Measurements from ENCODE around the gene BORCS6.

Gene BORCS6

DNA sequence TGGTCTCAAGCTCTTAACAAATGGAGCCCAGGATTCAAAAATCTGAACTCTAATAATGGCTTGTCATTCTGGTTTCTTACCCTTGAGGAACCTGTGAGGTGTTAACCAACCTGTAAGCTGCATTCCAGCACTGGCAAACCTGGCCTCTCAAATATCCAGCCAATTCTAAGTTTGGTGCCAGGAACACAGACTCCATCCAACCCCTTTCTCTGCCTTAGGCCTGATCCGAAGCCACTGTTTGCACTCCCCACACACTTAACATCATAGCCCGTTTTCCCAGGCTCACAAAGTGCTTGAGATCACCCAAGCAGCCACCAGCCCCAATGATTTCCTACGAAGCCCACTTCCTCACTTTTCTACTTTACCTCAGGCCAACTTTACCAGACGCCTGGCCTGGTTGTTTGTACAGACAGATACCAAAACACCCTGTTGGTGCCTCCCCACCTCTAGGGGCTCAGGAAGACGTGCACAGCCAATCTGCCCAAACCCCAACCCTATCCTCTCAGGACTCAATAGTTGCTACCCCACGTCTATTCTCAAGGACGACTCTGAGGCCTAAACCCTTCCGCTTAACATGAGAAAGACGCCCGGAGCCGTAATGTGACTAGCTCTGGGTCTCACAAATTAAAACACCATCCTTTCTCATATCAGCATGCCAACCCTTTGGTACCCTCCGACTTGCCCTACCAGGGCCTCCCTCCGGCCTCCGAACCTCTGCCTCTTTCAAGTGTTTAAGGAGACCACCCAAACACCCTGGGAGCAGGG is 34.6 kb downstream of the BORCS6 start:
- no peak for DNase-seq

DNA sequence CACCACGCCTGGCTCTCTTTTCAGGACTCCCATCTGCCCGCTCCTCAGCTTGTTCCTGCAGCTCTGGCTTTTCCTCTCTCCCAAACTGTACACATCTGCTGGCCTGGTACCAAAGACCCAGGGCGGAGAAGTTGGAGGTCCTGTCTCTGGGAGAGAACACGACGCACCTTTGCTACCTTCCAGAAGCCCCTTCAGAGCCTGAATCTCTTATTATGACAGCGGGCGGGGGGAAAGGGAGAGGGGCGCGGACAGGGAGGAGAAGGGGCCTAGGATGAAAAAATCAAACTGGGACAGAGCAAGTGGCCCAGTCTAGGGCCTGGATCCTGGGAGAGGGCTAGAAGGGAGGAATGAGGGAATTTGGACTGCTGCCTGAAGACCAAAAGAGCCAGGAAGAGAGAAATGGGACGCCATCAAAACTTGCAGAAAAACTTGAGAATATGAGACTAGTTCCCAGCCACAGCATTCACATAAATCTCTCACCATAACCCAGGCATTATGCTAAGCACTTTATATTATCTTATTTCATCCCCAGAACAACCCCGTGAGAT is 35.3 kb downstream of the BORCS6 start:
- no peak for DNase-seq

DNA sequence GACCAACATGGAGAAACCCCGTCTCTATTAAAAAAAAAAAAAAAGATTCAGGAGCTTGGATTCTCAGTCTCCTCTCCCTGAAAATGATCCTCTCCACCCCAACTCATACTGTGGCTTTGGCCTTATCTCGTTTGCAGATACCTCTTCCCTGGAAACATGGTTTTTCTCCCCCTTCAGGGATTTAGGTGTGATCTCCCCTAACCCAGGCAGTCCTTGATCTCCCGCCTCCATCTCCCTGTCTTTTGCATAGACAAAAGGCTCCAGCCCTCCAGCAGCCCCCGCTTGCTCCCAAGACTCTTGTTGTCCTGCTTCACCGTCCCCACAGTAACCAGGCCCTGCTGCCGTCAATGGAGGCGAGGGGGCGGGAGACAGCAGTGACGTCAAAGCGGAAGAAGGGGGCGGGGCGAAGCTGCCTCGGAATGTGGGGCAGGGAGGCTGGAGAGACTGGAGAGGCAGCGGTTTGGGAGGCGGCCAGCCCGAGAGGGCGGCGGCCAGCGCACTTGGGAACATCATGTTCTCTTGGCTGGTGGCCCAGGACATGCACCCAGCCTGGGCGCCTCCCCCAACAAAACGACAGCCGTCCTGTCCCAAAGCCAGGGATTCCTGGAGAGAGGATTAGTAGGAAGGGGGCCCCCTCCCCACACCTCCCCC is 35.9 kb downstream of the BORCS6 start:
- peak; percentile 82 for DNase-seq

DNA sequence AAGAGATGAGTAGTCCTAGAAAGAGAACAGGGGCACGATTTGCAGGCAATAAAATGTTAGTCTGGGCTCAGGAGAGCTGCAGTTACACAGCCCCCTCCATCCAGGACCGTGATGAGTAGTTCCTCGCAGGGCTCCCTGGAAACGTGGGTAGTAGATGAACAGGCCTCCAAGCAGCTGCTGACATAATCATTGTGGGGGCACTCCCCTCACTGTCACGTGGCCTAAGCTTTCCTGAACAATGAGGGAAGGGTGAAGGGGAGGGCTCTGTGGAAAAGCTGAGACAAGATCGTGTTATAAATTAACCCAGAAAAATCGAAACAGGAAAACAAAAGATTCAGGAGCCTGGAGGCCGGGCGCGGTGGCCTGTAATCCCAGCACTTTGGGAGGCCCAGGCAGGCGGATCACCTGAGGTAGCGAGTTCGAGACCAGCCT is 36.4 kb downstream of the BORCS6 start:
- DNase-seq = peak; percentile 55

DNA sequence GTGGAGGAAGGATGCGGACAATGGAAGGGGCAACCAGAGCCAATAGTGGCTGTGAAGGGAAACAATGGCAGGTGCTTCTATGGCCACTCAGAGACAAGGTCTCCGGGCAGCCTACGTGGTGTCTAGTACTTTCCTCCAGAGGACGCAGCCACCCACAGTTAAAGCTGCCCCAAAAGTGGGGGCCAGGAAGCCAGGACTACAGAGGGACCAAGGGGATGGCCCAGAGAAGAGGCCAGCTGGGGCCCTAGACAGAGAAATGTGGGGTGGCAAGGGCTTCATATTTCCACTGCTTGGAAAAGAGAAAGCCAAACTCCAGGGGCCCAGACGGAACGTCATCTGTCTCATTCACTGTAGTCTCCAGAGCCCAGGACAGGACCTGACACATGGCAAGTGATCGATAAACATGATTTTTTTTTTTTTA is 36.9 kb downstream of the BORCS6 start:
- no peak for DNase-seq

DNA sequence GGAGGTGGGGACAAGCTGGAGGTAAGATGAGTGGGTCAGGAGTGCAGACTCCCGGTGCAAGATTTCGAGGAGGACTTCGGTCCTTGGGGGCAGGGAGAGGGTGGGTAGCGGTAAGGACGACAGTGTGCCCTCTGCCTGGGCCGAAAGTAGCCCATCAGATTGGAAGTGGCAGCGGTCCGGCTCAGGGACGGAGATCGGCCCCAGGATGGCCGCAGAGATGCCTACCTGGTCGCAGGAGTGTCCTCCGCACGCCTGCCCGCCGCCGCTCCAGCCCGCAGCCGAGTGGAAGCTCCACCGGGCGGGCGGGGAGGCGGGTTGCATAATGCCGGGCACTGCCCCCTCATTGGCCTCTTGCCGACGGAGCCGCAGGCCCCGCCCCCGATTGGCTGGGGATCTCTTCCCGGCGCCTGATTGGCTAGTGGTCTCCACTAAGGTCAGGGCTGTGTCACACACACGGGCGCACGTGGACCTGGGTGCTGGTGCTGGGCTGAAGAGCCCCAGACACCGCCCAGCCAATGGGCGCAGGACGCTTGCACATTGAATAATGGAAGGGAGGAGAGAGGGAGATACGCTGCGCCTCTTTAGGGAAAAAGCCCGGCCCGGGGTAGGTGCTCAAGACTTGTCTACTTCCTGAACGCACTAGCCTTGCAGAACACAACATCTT is 37.7 kb downstream of the BORCS6 start, which contains the start of gene PER1:
Gene PER1, minus strand, starts transcription at position 293 of the 664 bp plus-strand sequence. CDS start 1,698 bp downstream, outside the sequence.
- peak; percentile 89 for DNase-seq

DNA sequence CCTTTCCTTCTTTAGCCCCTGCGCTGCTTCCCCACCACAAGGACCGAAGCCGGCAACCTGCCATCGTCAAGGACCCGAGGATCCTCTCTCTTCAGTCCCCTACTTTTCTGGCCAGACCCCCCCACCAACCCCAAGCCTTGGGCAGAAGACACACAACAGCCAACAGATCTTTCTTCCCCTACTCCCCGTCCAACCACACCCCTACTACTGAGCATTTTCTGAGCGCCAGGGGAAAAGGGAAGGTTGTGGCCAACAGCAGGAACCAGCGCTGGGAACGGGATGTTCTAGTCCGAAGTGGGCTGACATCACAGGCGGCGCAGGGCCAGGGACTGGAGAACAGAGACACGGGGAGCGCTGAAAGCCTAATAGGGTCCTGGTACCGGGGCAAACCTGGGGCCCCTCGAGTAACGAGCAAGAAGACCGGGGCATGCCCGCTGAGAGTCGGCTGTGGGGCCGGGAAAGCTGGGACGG is 38.3 kb downstream of the BORCS6 start:
- DNase-seq = no peak

DNA sequence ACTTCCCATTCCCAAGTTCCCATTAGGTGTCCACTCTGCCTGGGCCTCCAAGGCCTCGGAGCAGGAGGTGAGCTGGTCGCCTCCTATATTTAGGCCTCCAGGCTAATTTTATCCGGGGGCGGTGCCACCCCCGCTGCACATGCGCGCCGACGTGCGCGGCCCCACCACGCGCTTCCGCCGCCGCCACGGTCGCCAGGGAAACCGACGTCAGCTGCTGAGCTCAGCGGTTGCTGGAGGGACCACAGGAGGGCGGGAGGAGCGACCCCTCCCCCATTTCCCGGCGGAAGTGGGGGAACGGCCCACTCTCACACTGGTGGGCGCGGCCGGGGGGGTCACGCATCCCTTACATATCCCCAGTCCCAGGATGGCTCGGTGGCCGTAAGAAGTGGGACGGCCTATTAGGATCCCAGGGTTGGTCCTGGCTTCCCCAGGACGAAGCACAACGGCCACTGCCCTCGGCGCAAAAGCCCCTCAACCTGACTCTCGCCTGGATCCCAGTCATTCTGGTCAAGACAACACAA is 38.8 kb downstream of the BORCS6 start:
- DNase-seq = peak; percentile 89

DNA sequence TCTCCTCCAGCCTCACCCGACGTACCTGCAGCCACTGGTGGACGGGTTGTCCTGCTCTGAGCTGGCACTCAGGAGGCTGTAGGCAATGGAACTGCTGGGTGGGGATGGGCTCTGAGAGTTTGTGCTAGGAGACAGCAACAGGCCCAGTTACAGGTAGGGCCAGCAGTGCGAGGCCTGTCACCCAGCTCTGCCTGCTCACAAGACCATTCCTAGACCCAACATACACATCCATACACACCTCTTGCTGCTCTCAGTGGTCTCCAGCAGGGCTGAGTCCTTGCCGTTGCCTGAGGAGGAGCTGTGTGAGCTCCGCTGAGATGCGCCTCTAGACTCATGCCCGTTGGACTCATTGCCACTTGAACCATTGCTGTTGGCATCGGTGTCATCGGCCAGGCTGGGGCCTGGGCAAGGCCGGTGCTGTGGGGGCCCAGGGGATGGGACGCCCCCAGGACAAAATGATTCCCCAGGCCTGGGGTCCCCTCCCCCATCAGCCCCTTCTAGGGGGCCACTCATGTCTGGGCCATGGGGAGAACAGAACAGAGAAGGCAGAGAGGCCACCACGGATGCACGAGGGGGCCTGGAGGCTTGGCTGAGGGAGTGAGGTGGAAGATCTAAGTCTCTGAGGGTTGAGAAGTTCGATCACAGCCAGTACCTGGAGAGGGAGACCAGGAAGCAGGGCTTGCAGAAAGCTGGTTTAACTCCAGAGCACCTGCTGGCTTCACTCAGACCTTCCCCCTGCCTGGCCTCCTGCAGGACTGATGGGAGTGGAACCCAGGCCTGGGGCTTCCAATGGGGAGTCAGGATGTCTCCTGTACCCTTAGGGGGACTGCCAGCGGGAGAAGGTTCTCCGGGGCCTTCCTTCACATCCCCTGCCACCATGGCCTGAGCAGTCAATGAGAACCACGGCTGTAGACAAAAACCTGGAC is 39.5 kb downstream of the BORCS6 start:
- no peak for DNase-seq

DNA sequence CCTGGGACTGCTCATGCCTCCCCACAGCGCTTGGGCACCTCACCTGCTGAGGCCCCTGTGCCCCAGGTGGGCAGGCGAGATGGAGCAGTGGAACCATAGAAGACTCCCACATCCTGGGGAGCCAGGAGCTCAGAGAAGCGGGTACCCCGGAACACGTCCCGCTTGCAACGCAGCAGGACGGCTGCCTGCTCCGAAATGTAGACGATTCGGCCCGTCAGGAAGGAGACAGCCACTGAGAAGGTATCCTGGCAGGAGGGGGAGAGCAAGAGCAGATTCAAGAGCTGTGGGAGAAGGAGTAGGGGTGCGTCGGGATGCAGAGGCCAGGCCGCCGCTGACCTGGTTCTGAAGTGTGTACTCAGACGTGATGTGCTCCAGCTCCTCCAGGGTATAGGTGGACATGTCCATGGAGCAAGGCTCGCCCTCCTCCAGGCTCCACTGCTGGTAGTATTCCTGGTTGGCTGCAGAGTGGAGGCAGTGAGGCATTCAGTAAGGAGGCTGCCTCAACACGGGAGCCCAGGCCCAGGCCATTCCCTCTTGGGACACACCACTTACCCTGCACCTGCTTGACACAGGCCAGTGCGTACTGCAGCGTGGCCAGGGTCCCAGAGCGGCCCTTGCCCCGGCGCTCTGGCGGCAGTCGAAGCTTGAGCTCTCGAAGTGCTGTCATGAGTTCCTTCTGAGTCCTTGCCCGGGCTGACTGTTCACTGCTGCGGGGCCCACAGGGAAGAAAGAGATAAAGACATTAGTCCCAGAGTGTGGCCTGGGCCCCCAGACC is 40.4 kb downstream of the BORCS6 start:
- DNase-seq = no peak

DNA sequence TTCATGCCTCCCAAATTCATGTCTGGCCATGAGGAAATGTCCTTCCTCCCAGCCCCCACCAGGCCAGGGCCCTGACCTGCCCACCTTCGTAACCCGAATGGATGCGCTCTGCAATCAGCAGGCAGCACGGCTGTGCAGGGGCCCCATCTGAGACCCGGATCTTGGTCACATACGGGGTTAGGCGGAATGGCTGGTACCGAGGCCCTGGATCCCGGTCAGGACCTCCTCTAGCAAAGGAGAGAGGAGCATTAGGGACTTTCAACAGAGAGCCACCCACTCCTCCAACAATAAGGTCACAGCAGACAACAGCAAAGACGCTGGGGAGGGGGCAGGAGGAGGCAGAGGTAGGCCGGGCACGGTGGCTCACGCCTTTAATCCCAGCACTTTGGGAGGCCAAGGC is 41.4 kb downstream of the BORCS6 start:
- DNase-seq = no peak

DNA sequence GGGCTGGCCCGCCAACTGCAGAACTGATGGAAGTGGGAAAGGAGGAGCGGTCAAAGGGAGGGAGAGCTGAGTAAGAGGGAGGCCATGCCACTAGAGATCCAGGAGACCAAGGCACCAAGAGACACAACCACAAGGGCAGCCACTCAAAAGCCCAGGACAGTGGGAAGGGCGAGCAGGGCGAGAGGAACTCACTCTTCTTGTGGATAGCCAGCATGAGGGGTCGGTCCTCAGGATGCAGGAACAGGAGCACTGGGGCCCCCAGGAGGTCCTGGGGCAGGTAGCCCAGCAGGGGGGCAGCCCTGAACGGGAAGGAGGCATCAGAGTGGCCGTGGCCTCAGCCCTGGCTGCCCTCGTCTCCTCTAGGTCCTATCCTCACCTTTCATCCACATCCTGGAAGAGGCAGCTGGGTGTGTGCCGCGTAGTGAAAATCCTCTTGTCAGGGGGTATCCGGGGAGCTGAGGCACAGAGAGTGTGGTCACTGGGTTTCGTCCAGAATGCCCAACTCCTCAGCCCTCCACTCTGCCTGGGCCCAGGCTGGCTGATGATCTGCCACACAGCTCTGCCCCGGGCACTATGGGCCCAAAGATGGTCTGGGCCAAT is 42.1 kb downstream of the BORCS6 start:
- DNase-seq = no peak

DNA sequence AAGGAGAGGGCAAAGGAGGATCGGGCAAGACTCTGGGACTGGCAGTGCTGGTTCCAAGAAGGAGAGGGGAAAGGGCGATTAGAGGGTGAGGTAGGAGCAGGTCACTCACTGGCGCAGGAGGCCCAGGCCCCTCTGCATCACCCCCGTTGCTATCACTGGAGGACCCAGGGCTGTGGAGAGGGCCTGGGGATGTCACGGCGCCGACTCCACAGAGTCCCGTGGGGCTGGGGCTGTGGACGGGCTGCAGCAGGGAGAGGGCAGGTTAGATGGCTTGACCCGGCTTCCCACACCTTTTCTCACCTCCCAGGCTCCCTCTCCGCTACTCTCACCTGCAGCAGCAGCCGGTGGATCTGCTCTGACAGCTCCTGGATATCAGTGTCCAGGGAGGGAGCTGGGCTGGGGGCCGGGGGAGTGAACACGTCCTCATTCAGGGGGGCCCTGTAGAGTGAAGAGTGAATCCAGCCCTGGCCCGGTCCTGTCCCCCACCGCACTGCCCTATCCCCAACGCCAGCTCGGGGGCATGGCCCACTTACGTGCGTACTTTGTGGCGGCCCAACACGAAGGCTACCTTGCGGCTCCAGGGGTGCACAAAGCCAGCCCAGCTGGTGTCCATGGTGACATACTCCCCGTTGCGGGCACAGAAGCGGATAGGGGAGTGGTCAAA is 42.7 kb downstream of the BORCS6 start:
- DNase-seq = no peak

DNA sequence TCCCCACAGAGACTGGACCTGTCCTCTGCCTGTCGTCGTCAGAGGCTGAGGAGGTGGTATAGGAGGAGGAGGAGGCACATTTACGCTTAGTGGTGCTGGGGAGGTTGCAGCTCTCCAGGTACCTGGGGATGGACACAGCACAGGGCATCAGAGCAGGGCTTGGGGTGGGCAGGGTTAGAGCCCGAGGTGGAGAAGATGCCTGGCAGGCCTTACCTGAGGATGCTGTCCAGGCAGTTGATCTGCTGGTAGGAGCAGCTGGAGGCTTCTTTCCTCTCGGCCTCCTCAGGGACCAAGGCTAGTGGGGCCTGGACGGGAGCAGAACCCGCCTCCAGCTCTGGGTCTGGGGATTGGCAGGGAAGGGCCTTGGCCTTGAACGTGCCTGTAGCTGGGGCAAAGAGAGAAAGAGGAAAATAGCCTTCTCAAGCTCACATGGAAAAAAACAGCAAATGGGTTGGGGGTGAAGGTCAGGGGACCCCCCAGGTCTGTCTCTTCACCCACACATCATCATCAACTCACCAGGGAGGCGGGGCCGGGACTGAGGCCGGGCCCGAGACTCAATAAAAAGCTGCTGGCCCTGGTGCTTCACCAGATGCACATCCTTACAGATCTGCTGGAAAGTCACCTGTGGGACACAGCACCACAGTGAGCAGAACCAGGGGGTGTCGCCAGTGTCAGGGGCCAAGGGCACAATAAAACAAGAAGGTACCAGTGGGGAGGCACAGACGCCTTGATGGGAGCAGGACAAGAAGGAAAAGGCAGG is 43.4 kb downstream of the BORCS6 start:
- no peak for DNase-seq

DNA sequence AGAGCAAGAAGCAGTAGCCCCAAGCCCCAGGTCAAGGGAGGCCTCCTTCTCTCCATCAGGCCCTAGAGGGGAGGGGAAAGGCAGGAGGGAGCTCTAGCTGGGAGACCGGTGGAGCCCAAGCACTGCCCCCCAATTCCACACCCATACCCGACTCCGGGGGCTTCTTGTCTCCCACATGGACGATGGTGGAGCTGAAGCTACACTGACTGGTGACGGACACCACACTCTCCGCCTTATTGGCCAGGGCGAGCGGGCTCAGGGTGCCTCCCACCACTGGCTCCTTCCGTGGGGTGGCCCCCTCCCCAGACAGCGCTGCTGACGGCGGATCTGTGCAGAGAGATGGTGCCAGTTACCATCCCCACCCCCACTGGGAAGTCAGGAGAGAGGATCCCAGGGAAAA is 44.2 kb downstream of the BORCS6 start:
- DNase-seq = no peak

DNA sequence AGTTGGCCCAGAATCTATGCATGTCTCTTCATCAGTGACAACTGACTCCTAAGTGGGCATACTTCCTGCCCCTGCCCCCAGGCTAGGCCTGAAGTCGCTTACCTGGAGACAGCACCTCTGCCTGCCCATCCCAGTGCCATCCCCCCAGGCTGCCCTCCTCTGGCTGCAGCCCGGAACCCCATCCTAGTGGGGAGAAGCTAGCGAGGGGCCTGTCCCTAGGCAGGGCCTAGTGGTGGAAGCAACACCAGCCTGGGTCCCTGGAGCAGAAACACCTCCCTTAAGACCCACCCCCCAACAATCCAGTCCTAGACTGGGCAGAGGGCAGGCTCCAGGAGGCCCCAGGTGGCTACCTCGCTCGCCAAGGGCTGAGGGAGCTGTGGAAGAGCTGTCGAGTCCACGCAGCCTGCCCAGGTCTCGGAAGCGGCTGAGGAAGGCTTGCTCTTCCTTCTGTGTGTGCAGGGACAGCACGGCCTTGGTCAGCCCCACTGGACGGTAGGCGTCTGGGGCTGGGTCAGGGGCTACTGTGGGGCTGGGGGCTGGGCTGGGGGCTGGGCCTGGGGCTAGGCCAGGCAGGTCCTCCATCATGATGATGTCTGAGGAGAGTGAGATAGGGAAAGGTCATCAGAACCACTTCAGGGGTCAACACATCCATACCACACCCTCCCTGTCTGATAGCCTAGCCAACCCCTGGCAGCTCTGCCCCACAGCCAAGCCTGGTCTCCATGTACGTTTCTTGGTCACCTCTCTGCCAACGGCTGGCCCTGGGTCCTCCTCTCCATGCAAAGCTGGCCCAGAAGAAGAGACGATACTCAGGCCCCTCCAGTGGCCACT is 45.4 kb downstream of the BORCS6 start:
- no peak for DNase-seq

DNA sequence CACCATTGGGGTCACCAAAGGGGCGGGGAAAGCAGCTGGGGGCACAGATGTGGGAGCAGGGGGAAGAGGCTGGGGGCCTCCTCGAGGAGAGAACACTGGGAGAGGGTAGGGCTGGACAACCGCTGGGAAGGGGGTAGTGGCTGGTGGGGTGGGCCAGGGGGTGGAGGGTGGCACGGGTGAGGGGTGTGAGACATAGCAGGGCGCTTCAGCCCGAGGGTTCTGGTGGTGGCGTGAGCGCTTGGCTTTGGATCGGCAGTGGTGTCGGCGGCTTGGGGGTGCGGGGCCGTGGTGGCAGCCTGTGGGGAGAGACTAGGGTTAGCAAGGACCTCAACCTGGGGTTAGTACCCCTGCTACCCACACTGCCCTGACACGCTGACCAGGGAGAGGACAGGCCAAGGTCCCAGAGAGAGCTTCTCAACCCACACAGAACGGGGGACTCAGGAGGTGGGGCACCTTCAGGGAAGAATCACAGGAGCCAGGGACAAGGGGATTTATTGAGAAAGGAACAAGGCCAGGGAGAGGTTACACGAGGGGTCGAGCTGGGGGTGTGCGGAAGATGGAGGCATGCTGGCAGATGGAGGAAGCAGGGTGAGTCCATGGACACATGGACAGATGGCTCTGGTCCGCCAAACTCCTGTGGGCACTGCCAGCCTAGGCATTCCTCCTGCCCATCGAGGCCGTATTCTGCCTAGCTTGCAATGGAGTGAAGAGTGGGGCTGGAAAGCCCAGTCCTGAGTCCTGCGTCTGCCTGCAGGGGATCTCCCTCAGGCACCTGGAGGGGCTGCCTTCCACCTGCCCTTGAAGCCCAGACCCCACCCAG is 46.2 kb downstream of the BORCS6 start:
- DNase-seq = no peak
